Measurements from ENCODE around the gene IFT122. TPM values are rescaled to one million over a fixed set of nuclear protein-coding genes. Genes with fewer than 3 reads are reported as not detected.
"Not testable (repeated sequence)": the region's sequence is repeated elsewhere in the genome, so short reads cannot be mapped to it uniquely, and the experiment has no call there.

Gene IFT122
- total RNA-seq, 5 donors from 2014 or later (not counting 1 experiment from before 2014, with no cell fraction given), result 15.0 to 23.9 (median 18.1) TPM

DNA sequence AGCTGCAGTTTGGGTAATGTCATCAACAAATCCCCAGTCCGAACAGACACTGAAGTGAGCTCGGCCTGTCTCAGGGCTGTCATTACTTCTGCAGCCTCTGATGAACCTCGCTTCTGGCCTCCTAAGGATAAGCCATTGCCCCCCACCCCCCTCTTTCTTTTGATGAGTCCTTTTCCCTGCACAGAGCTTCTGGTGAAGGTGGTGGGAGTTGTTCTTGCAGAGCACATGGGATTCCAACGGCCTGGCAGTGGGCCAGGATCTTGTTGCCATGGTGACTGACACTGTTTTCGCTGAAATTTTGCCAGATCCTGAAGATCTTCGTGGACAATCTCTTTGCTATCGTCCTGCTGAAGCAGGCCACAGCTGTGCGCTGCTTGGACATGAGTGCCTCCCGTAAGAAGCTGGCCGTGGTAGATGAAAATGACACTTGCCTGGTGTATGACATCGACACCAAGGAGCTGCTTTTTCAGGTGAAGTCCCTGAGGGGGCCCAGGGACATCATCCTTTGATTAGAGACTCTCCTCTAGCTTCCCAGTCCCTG, 41.3 kb downstream of the IFT122 start:
- CTCF ChIA-PET, result interaction anchor here in 1 of 2 donors (0.6 kb wide), 2 partner anchors 9 to 24 kb away, joined by 4 to 5 read pairs; no protein-coding TSS in a partner anchor
- ATAC-seq (replicated peaks in 1 of 4), result peak in 1 of 4 experiments; percentile 5
- H3K9me3 ChIP-seq; H3K27me3 Mint-ChIP-seq; H3K9me3 Mint-ChIP-seq; H3K27me3 ChIP-seq (replicated peaks in 1 of 2; ENCODE audit: control insufficient read depth in 2 of 2, extremely low read depth in 1 of 2, insufficient read depth in 2 of 2, low read length in 1 of 2); H3K4me3 ChIP-seq (ENCODE audit: control insufficient read depth in 1 of 2, extremely low read depth in 1 of 2, low read length in 1 of 2); DNase-seq: not testable (repeated sequence)
- Mint-ChIP-seq H3K4me1 (peaks cover 17 to 21% (median 18%) of the 10 kb centered on the region in 3 donors), H3K36me3 (peaks cover 55% of the 10 kb centered on the region), H3K27ac (peak overlapping the region; percentile 81 to 87), H3K4me3 (peak overlapping the region in 1 of 3 donors; percentile 10)
- Histone ChIP-seq H3K27ac (ENCODE audit: low read length) (peak overlapping the region; percentile 85), H3K4me1 (ENCODE audit: control insufficient read depth in 1 of 2, extremely low read depth in 1 of 2, insufficient read depth in 2 of 2, low read length in 2 of 2) (peaks cover 3 to 17% of the 10 kb centered on the region in 2 experiments), H3K36me3 (ENCODE audit: control insufficient read depth in 2 of 2, extremely low read depth in 1 of 2, insufficient read depth in 1 of 2, low read length in 1 of 2) (peaks cover 0 to 24% of the 10 kb centered on the region in 2 donors)
- no CpG with 5 or more reads among the region's 11 CpGs for WGBS (ENCODE audit: insufficient coverage)
- POLR2A ChIA-PET, result interaction anchor here in 1 of 2 donors (0.6 kb wide), 1 partner anchor 201 kb away, joined by 4 read pairs; no protein-coding TSS in a partner anchor

- Mint-ChIP-seq H3K27me3 (no peaks in the 10 kb centered on the region), H3K4me1 (peaks cover 17 to 21% (median 18%) of the 10 kb centered on the region in 3 donors), H3K9me3 (no peaks in the 10 kb centered on the region), H3K27ac (peak overlapping the region; percentile 81 to 87), H3K4me3 (peak overlapping the region in 1 of 3 donors; percentile 10), H3K36me3 (peaks cover 49% of the 10 kb centered on the region)
- ChIA-PET CTCF (interaction anchor here in 1 of 2 donors (0.6 kb wide), 1 partner anchor 9 kb away, joined by 5 read pairs; no protein-coding TSS in a partner anchor), POLR2A (interaction anchor here in 1 of 2 donors (0.6 kb wide), 1 partner anchor 202 kb away, joined by 4 read pairs; no protein-coding TSS in a partner anchor)
- Histone ChIP-seq H3K27me3 (replicated peaks in 1 of 2; ENCODE audit: control insufficient read depth in 2 of 2, extremely low read depth in 1 of 2, insufficient read depth in 2 of 2, low read length in 1 of 2) (no peaks in the 10 kb centered on the region), H3K36me3 (ENCODE audit: control insufficient read depth in 2 of 2, extremely low read depth in 1 of 2, insufficient read depth in 1 of 2, low read length in 1 of 2) (peaks cover 0 to 24% of the 10 kb centered on the region in 2 donors), H3K27ac (ENCODE audit: low read length) (peak overlapping the region; percentile 85), H3K4me3 (ENCODE audit: control insufficient read depth in 1 of 2, extremely low read depth in 1 of 2, low read length in 1 of 2) (no peak overlapping the region), H3K9me3 (no peaks in the 10 kb centered on the region), H3K4me1 (ENCODE audit: control insufficient read depth in 1 of 2, extremely low read depth in 1 of 2, insufficient read depth in 2 of 2, low read length in 2 of 2) (peaks cover 3 to 17% of the 10 kb centered on the region in 2 experiments)
- 48% methylated on average over 10 of the region's 12 CpGs for WGBS (ENCODE audit: insufficient coverage)
- peak; percentile 24 to 87 (median 69) for DNase-seq
- ATAC-seq (replicated peaks in 1 of 4), result peak; percentile 93 to 99 (median 98)
These were observed 41.8 kb downstream of the IFT122 start for GRCh38 chr3:129481766-129482332.

DNA sequence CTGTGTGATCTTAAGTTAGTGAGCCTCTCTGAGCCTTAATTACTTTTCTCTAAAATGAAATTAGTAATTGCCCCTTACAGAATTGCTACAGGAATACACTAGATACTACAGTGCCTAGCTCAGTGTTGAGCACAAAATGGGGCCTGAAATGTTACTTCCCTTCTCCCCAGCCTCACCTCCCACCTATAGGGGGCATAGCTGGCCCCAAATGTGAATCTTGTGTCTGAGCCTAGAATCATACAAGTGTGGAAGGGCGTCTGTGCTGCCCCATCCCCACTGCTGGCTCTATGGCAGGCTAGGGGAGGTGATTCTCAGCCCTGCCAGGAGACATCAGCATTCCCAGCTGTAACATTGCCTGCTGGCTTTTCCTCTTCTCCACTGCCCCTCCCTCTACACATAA, 42.7 kb downstream of the IFT122 start:
- DNase-seq (no peak), ATAC-seq (replicated peaks in 1 of 4) (no peak)
- Histone ChIP-seq H3K4me1 (ENCODE audit: control insufficient read depth in 1 of 2, extremely low read depth in 1 of 2, insufficient read depth in 2 of 2, low read length in 2 of 2) (peaks cover 3 to 17% of the 10 kb centered on the region in 2 experiments), H3K27ac (ENCODE audit: low read length) (no peak overlapping the region), H3K27me3 (replicated peaks in 1 of 2; ENCODE audit: control insufficient read depth in 2 of 2, extremely low read depth in 1 of 2, insufficient read depth in 2 of 2, low read length in 1 of 2) (no peaks in the 10 kb centered on the region), H3K9me3 (no peaks in the 10 kb centered on the region), H3K4me3 (ENCODE audit: control insufficient read depth in 1 of 2, extremely low read depth in 1 of 2, low read length in 1 of 2) (no peak overlapping the region), H3K36me3 (ENCODE audit: control insufficient read depth in 2 of 2, extremely low read depth in 1 of 2, insufficient read depth in 1 of 2, low read length in 1 of 2) (peaks cover 0 to 19% of the 10 kb centered on the region in 2 donors)
- H3K27ac Mint-ChIP-seq, result peak overlapping the region in 1 of 2 donors; percentile 81
- peaks cover 17 to 21% (median 18%) of the 10 kb centered on the region in 3 donors for H3K4me1 Mint-ChIP-seq
- no CpG with 5 or more reads among the region's 1 CpG for WGBS (ENCODE audit: insufficient coverage)
- peaks cover 44% of the 10 kb centered on the region for H3K36me3 Mint-ChIP-seq
- CTCF ChIA-PET, result no interaction called here
- H3K9me3 Mint-ChIP-seq, result no peaks in the 10 kb centered on the region
- POLR2A ChIA-PET, result no interaction called here
- H3K27me3 Mint-ChIP-seq, result no peaks in the 10 kb centered on the region
- no peak overlapping the region for H3K4me3 Mint-ChIP-seq

- peaks cover 17 to 21% (median 18%) of the 10 kb centered on the region in 3 donors for H3K4me1 Mint-ChIP-seq
- ATAC-seq (replicated peaks in 1 of 4) (no peak), DNase-seq (no peak)
- H3K4me3 Mint-ChIP-seq, result no peak overlapping the region
- H3K4me1 ChIP-seq (ENCODE audit: control insufficient read depth in 1 of 2, extremely low read depth in 1 of 2, insufficient read depth in 2 of 2, low read length in 2 of 2), result peaks cover 3 to 17% of the 10 kb centered on the region in 2 experiments
- CTCF ChIA-PET, result no interaction called here
- H3K4me3 ChIP-seq (ENCODE audit: control insufficient read depth in 1 of 2, extremely low read depth in 1 of 2, low read length in 1 of 2), result no peak overlapping the region
- WGBS (ENCODE audit: insufficient coverage), result 96% methylated on average over 6 of the region's 8 CpGs
- POLR2A ChIA-PET, result no interaction called here
- peaks cover 0 to 11% of the 10 kb centered on the region in 2 donors for H3K36me3 ChIP-seq (ENCODE audit: control insufficient read depth in 2 of 2, extremely low read depth in 1 of 2, insufficient read depth in 1 of 2, low read length in 1 of 2)
- H3K27me3 Mint-ChIP-seq, result no peaks in the 10 kb centered on the region
- no peaks in the 10 kb centered on the region for H3K9me3 ChIP-seq
- no peaks in the 10 kb centered on the region for H3K27me3 ChIP-seq (replicated peaks in 1 of 2; ENCODE audit: control insufficient read depth in 2 of 2, extremely low read depth in 1 of 2, insufficient read depth in 2 of 2, low read length in 1 of 2)
- peaks cover 41% of the 10 kb centered on the region for H3K36me3 Mint-ChIP-seq
- no peak overlapping the region for H3K27ac ChIP-seq (ENCODE audit: low read length)
- no peaks in the 10 kb centered on the region for H3K9me3 Mint-ChIP-seq
- no peak overlapping the region for H3K27ac Mint-ChIP-seq
These were observed 43.8 kb downstream of the IFT122 start for GRCh38 chr3:129483870-129484269.

GRCh38 chr3:129485146-129485545, 45.1 kb downstream of the IFT122 start:
- not testable (repeated sequence) for ATAC-seq (replicated peaks in 1 of 4)
- CTCF ChIA-PET, result interaction anchor here (0.7 to 1.1 kb wide), 2 partner anchors 51 to 515 kb away, joined by 3 read pairs; no protein-coding TSS in a partner anchor

GRCh38 chr3:129485721-129486663, 46.0 kb downstream of the IFT122 start:
- Histone ChIP-seq H3K4me1 (ENCODE audit: control insufficient read depth in 1 of 2, extremely low read depth in 1 of 2, insufficient read depth in 2 of 2, low read length in 2 of 2) (peaks cover 3 to 22% of the 10 kb centered on the region in 2 experiments), H3K36me3 (ENCODE audit: control insufficient read depth in 2 of 2, extremely low read depth in 1 of 2, insufficient read depth in 1 of 2, low read length in 1 of 2) (peaks cover 0 to 4% of the 10 kb centered on the region in 2 donors), H3K4me3 (ENCODE audit: control insufficient read depth in 1 of 2, extremely low read depth in 1 of 2, low read length in 1 of 2) (no peak overlapping the region), H3K27ac (ENCODE audit: low read length) (no peak overlapping the region), H3K27me3 (replicated peaks in 1 of 2; ENCODE audit: control insufficient read depth in 2 of 2, extremely low read depth in 1 of 2, insufficient read depth in 2 of 2, low read length in 1 of 2) (no peaks in the 10 kb centered on the region), H3K9me3 (no peaks in the 10 kb centered on the region)
- 90% methylated on average over 6 of the region's 11 CpGs for WGBS (ENCODE audit: insufficient coverage)
- no peaks in the 10 kb centered on the region for H3K27me3 Mint-ChIP-seq
- POLR2A ChIA-PET, result no interaction called here
- ATAC-seq (replicated peaks in 1 of 4), result no peak
- no peak overlapping the region for H3K27ac Mint-ChIP-seq
- H3K9me3 Mint-ChIP-seq, result no peaks in the 10 kb centered on the region
- no peak for DNase-seq
- peaks cover 32% of the 10 kb centered on the region for H3K36me3 Mint-ChIP-seq
- CTCF ChIA-PET, result interaction anchor here in 1 of 2 donors (0.5 kb wide), 1 partner anchor 121 kb away, joined by 4 read pairs; no protein-coding TSS in a partner anchor
- no peak overlapping the region for H3K4me3 Mint-ChIP-seq
- H3K4me1 Mint-ChIP-seq, result peaks cover 17 to 18% (median 18%) of the 10 kb centered on the region in 3 donors

More at GRCh38 chr3:129485146-129485545, 45.1 kb downstream of the IFT122 start:
- DNase-seq; H3K27ac Mint-ChIP-seq; H3K27me3 ChIP-seq (replicated peaks in 1 of 2; ENCODE audit: control insufficient read depth in 2 of 2, extremely low read depth in 1 of 2, insufficient read depth in 2 of 2, low read length in 1 of 2); H3K4me3 ChIP-seq (ENCODE audit: control insufficient read depth in 1 of 2, extremely low read depth in 1 of 2, low read length in 1 of 2); H3K4me3 Mint-ChIP-seq; H3K27me3 Mint-ChIP-seq; H3K9me3 ChIP-seq; H3K36me3 ChIP-seq (ENCODE audit: control insufficient read depth in 2 of 2, extremely low read depth in 1 of 2, insufficient read depth in 1 of 2, low read length in 1 of 2); H3K9me3 Mint-ChIP-seq; POLR2A ChIA-PET; H3K27ac ChIP-seq (ENCODE audit: low read length): not testable (repeated sequence)
- Mint-ChIP-seq H3K36me3 (peaks cover 38% of the 10 kb centered on the region), H3K4me1 (peaks cover 17 to 21% (median 18%) of the 10 kb centered on the region in 3 donors)
- H3K4me1 ChIP-seq (ENCODE audit: control insufficient read depth in 1 of 2, extremely low read depth in 1 of 2, insufficient read depth in 2 of 2, low read length in 2 of 2), result peaks cover 3 to 17% of the 10 kb centered on the region in 2 experiments
- 92% methylated on average over 2 of the region's 6 CpGs for WGBS (ENCODE audit: insufficient coverage)

All from T-cell (primary cell).